Erythroblast (primary cell): ENCODE measurements around the gene LIPT2.

Experiments
- GATA1 ChIP-seq: IDR thresholded peaks from 2 replicates; pipeline ENCODE4 v1.6.1; 2011; ENCODE audit warnings: low read depth, mild to moderate bottlenecking, control low read depth, low read length, moderate library complexity
- POLR2A ChIP-seq: IDR thresholded peaks from 2 replicates; pipeline ENCODE4 v1.6.1; 2011; ENCODE audit warnings: mild to moderate bottlenecking, low read length

GRCh38 chr11:74468058-74468457, 25.5 kb downstream of the LIPT2 start:
- TF ChIP-seq POLR2A (no peak), GATA1 (no peak)
